Calu3 (cell line): Measurements from ENCODE around the gene SND1. TPM values are rescaled to one million over a fixed set of nuclear protein-coding genes. Genes with fewer than 3 reads are reported as not detected.

ENCODE experiments used
- BruUV-seq: library from RNA; stranded (reverse); fragments of 400-500 nt; replicated peaks from 2 replicates; lab custom pipeline; 2021; lab: Mats Ljungman, UMichigan
- CTCF ChIA-PET: fragments of 300-600 bp; sonication (Branson Sonifier 250); formaldehyde crosslinking; loops from one replicate; lab custom pipeline; 2022; ENCODE audit warnings: antibody characterized with exemption; lab: Charles Lee
- DNase-seq: peaks from one replicate; pipeline ENCODE4 v3.0.0; 2022
- H3K27ac Mint-ChIP-seq: one replicate; pipeline ENCODE4 v1.8.0; 2022; ENCODE audit warnings: mixed read lengths; ENCODE audit not compliant: unreplicated experiment
- H3K27me3 Mint-ChIP-seq: one replicate; pipeline ENCODE4 v1.8.0; 2022; ENCODE audit warnings: mixed read lengths; ENCODE audit not compliant: unreplicated experiment
- H3K36me3 Mint-ChIP-seq: one replicate; pipeline ENCODE4 v1.8.0; 2022; ENCODE audit warnings: mild to moderate bottlenecking, moderate library complexity, mixed read lengths; ENCODE audit not compliant: insufficient read depth, unreplicated experiment
- H3K4me1 Mint-ChIP-seq: one replicate; pipeline ENCODE4 v1.8.0; 2022; ENCODE audit warnings: mild to moderate bottlenecking, low read depth, mixed read lengths; ENCODE audit not compliant: unreplicated experiment
- H3K4me3 Mint-ChIP-seq: one replicate; pipeline ENCODE4 v1.8.0; 2022; ENCODE audit warnings: mild to moderate bottlenecking, low read depth, moderate library complexity, mixed read lengths; ENCODE audit not compliant: unreplicated experiment
- H3K9me3 Mint-ChIP-seq: one replicate; pipeline ENCODE4 v1.8.0; 2022; ENCODE audit warnings: low read depth, mixed read lengths; ENCODE audit not compliant: unreplicated experiment
- intact Hi-C: fragments of 100-400 bp; cut with micrococcal nuclease; formaldehyde crosslinking; loops from one replicate; pipeline ENCODE4 v1.10.0; 2022; ENCODE audit not compliant: unreplicated experiment
- total RNA-seq: library from RNA; stranded (reverse); gene quantifications from 2 replicates; pipeline ENCODE4 v1.2.3, GENCODE V29; 2022
- TF ChIP-seq, protein P1 (sequence below): fragments of 200-600 bp; IDR thresholded peaks from one replicate; pipeline ENCODE4 v1.8.0; 2022; ENCODE audit warnings: antibody characterized with exemption; ENCODE audit not compliant: unreplicated experiment

The SND1 gene
- total RNA-seq, 1 experiment from 2014 or later = 205 TPM

DNA sequence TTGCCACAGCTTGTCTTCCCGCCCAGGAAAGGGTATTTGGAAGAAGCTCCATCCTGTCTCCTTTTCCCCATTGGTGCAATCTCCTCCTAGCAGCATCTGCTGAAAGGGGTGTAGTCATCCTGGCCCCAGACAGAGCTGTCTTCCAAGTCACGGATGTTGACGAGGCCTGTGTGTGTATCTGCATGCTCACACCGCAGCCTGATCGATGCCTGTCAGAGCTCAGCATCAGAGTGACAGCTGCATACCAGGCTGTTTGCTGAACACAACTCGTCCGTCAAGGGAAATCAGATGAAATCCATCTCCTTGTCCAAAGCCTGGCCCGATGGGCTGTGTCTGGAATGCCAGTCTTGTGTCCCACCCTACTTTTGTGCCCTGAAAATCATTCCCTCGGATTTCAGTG, 400.4 kb downstream of the SND1 start:
- no peaks in the 10 kb centered on the region for H3K9me3 Mint-ChIP-seq
- TF ChIP-seq, protein P1, sequence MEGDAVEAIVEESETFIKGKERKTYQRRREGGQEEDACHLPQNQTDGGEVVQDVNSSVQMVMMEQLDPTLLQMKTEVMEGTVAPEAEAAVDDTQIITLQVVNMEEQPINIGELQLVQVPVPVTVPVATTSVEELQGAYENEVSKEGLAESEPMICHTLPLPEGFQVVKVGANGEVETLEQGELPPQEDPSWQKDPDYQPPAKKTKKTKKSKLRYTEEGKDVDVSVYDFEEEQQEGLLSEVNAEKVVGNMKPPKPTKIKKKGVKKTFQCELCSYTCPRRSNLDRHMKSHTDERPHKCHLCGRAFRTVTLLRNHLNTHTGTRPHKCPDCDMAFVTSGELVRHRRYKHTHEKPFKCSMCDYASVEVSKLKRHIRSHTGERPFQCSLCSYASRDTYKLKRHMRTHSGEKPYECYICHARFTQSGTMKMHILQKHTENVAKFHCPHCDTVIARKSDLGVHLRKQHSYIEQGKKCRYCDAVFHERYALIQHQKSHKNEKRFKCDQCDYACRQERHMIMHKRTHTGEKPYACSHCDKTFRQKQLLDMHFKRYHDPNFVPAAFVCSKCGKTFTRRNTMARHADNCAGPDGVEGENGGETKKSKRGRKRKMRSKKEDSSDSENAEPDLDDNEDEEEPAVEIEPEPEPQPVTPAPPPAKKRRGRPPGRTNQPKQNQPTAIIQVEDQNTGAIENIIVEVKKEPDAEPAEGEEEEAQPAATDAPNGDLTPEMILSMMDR = no peak
- intact Hi-C loops = no loop called here
- no peak overlapping the region for H3K27ac Mint-ChIP-seq
- H3K36me3 Mint-ChIP-seq = no peaks in the 10 kb centered on the region
- no peak overlapping the region for H3K4me3 Mint-ChIP-seq
- BruUV-seq = no TSS peak
- CTCF ChIA-PET = no interaction called here
- peaks cover 10% of the 10 kb centered on the region for H3K4me1 Mint-ChIP-seq
- no peaks in the 10 kb centered on the region for H3K27me3 Mint-ChIP-seq
- DNase-seq = no peak

DNA sequence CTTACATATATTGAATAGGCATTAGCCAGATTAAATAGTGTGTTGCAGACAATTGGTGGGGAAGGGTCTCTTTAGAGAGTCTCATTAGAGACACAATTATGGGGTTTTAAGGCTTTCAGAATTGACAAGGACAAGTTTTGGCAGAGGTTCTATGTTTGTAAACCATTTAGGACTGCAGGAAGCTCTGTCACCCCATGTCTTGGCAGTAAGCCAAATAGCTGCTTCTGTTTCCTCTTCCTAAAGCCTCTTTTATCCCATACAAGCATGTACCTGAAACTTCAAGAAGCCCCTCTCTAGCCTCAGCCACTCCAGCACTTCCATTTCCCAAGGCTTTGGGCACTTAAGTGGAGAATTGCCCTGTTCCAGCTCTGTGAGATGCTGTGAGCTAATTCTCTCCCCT, 401.0 kb downstream of the SND1 start:
- TF ChIP-seq, protein P1 = no peak
- CTCF ChIA-PET = interaction anchor here (1.3 kb wide), 1 partner anchor 18 kb away, joined by 3 read pairs; no protein-coding TSS in a partner anchor
- no peaks in the 10 kb centered on the region for H3K27me3 Mint-ChIP-seq
- intact Hi-C loops = no loop called here
- peaks cover 10% of the 10 kb centered on the region for H3K4me1 Mint-ChIP-seq
- no peaks in the 10 kb centered on the region for H3K36me3 Mint-ChIP-seq
- no peak overlapping the region for H3K27ac Mint-ChIP-seq
- no TSS peak for BruUV-seq
- no peaks in the 10 kb centered on the region for H3K9me3 Mint-ChIP-seq
- no peak overlapping the region for H3K4me3 Mint-ChIP-seq
- peak; percentile 21 for DNase-seq

DNA sequence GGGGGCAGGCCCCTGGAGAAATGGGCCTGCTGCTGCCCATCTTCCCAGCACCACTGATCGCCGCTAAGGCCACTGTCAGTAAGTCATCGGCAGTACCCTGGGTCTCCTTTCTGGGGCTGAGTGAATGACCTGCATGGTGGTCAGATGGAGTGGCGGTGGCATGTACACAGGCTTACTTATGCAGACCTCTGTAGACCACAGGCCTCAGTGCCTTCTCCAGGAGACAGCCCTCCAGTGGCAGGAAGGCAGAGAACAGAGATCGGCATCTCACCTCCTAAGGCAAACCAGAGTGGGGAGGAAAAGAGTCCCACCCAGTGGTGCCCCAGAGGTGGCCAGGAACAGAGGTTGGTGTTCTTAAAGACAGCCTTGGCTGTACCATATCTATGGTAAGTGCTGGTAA, 402.0 kb downstream of the SND1 start:
- TF ChIP-seq, protein P1 = no peak
- Mint-ChIP-seq H3K4me3 (no peak overlapping the region), H3K27ac (no peak overlapping the region), H3K4me1 (peaks cover 10% of the 10 kb centered on the region), H3K36me3 (no peaks in the 10 kb centered on the region), H3K27me3 (no peaks in the 10 kb centered on the region), H3K9me3 (no peaks in the 10 kb centered on the region)
- CTCF ChIA-PET = interaction anchor here (1.3 kb wide), 1 partner anchor 17 kb away, joined by 3 read pairs; no protein-coding TSS in a partner anchor
- intact Hi-C loops = no loop called here
- no peak for DNase-seq
- BruUV-seq = no TSS peak

DNA sequence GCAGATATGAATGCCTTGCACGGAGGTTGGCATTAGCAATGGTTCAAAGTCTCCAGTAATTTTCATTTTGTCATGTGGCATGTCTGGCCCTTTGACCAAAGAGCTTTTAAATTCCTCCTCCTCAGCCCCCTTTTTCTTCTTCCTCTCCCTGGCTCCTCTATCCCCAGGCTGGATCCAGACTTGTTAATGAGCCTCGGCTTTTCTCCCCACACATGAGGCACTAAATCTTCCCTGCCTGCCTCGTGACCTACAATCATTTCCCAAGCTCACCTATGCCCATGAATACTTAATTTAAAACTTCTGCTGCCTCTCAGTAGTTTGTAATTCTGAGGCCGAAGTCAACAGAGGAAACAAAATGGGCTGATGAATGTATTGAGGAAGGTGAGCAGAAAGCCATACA, 402.5 kb downstream of the SND1 start:
- BruUV-seq = no TSS peak
- CTCF ChIA-PET = no interaction called here
- TF ChIP-seq, protein P1 = no peak
- Mint-ChIP-seq H3K27ac (no peak overlapping the region), H3K4me1 (peaks cover 10% of the 10 kb centered on the region), H3K4me3 (no peak overlapping the region), H3K9me3 (no peaks in the 10 kb centered on the region), H3K27me3 (no peaks in the 10 kb centered on the region), H3K36me3 (no peaks in the 10 kb centered on the region)
- intact Hi-C loops = no loop called here
- DNase-seq = no peak
